GM12878 (cell line): ENCODE data around the gene SSNA1. TPM values are rescaled to one million over a fixed set of nuclear protein-coding genes. Genes with fewer than 3 reads are reported as not detected.
A peak's percentile ranks its signal among the peaks of the same experiment; 100 is the strongest.

Experiments
- ATF7 ChIP-seq: fragments of 450-650 bp; IDR thresholded peaks from 2 replicates; pipeline ENCODE4 v1.6.1; 2016; ENCODE audit warnings: low read depth, mild to moderate bottlenecking
- CREM ChIP-seq: IDR thresholded peaks from 2 replicates; pipeline ENCODE4 v1.6.1; 2014; ENCODE audit warnings: antibody characterized with exemption, low read depth
- E2F4 ChIP-seq: IDR thresholded peaks from 2 replicates; pipeline ENCODE4 v1.6.1; 2012; ENCODE audit warnings: low read depth, low read length, improper control_type of control experiment
- FOS ChIP-seq: IDR thresholded peaks from 3 replicates; pipeline ENCODE4 v1.6.1; 2011; ENCODE audit warnings: borderline replicate concordance; ENCODE audit not compliant: insufficient read length; ENCODE audit errors: extremely low read depth
- HDAC6 ChIP-seq: fragments of 200-600 bp; sonication (generic); IDR thresholded peaks from one replicate; pipeline ENCODE4 v1.8.0; 2017; ENCODE audit warnings: antibody characterized with exemption; ENCODE audit not compliant: unreplicated experiment
- IKZF1 ChIP-seq: fragments of 450-650 bp; conservative IDR thresholded peaks from 2 replicates; pipeline ENCODE4 v1.6.1; 2017; ENCODE audit warnings: antibody characterized with exemption, mild to moderate bottlenecking
- IRF4 ChIP-seq: IDR thresholded peaks from 2 replicates; pipeline ENCODE4 v1.6.1; 2011; ENCODE audit warnings: low read depth, low read length
- KAT2A ChIP-seq: conservative IDR thresholded peaks from 2 replicates; pipeline ENCODE4 v1.6.1; 2011; ENCODE audit warnings: low read depth, low read length; ENCODE audit not compliant: control insufficient read depth
- MYB ChIP-seq: fragments of 150-350 bp; IDR thresholded peaks from 2 replicates; pipeline ENCODE4 v1.6.1; 2014; ENCODE audit warnings: mild to moderate bottlenecking, low read depth, low read length, borderline replicate concordance
- POLR2A ChIP-seq: IDR thresholded peaks from 2 replicates; pipeline ENCODE4 v1.6.1; 2011; ENCODE audit warnings: low read depth, mild to moderate bottlenecking, low read length
- POU2F2 ChIP-seq: IDR thresholded peaks from 3 replicates; pipeline ENCODE4 v1.6.1; 2011; ENCODE audit warnings: low read depth, mild to moderate bottlenecking, low read length, borderline replicate concordance
- RCOR1 ChIP-seq: conservative IDR thresholded peaks from 2 replicates; pipeline ENCODE4 v1.6.1; 2012; ENCODE audit warnings: low read depth, low read length, improper control_type of control experiment
- RELA ChIP-seq: fragments of 450-650 bp; IDR thresholded peaks from 2 replicates; pipeline ENCODE4 v1.8.0; 2014; ENCODE audit warnings: borderline replicate concordance; ENCODE audit not compliant: partially characterized antibody
- RUNX3 ChIP-seq: IDR thresholded peaks from 2 replicates; pipeline ENCODE4 v1.6.1; 2012; ENCODE audit warnings: low read length, inconsistent platforms
- SP1 ChIP-seq: IDR thresholded peaks from one replicate; pipeline ENCODE4 v1.6.1; 2011; ENCODE audit warnings: low read depth, low read length
- YY1 ChIP-seq: IDR thresholded peaks from 2 replicates; pipeline ENCODE4 v1.6.1; 2011; ENCODE audit warnings: low read depth, mild to moderate bottlenecking, low read length
- ZSCAN29 ChIP-seq: fragments of 450-650 bp; IDR thresholded peaks from 2 replicates; pipeline ENCODE4 v1.6.1; 2017; ENCODE audit warnings: mild to moderate bottlenecking, moderate library complexity
- polyA plus RNA-seq, 11 experiments: library from polyadenylated mRNA; depleted of rRNA in 4 of 11; unstranded in 6 of 11; stranded (reverse) in 5 of 11; fragments of >200 nt; fragmentation: Nextera tagmentation in 4 of 11; fragmentation: Illumina TruSeq in 1 of 11; extraction: Ambion mirVana in 4 of 11; extraction: Trizol in 1 of 11; gene quantifications; 1 replicate in 1 of 11; 2 replicates in 10 of 11; pipeline versions ENCODE4 v1.2.1 to v1.2.3, GENCODE V29; 2011 to 2016; ENCODE audit warnings: inconsistent platforms in 2 of 11, missing spikeins in 2 of 11, low read depth in 1 of 11
- total RNA-seq, 4 experiments: library from RNA; depleted of rRNA in 3 of 4; stranded (reverse); fragments of >200 nt in 3 of 4; fragmentation: Illumina TruSeq in 1 of 4; extraction: Trizol in 1 of 4; gene quantifications; 2 replicates each; pipeline versions ENCODE4 v1.2.1 to v1.2.3, GENCODE V29; 2013 to 2021
- TF ChIP-seq, protein P1 (sequence below): fragments of 450-650 bp; IDR thresholded peaks from 2 replicates; pipeline ENCODE4 v1.6.1; 2018; ENCODE audit warnings: mild to moderate bottlenecking, low read depth, moderate library complexity; ENCODE audit not compliant: partially characterized antibody
- TF ChIP-seq, protein P2 (sequence below), 3 experiments: IDR thresholded peaks in 2 of 3; conservative IDR thresholded peaks in 1 of 3; 2 replicates each; pipeline ENCODE4 v1.5.1; 2011; ENCODE audit warnings: low read depth in 3 of 3, low read length in 3 of 3, mild to moderate bottlenecking in 3 of 3, control low read depth in 2 of 3, moderate library complexity in 2 of 3, inconsistent platforms in 1 of 3, mixed read lengths in 1 of 3; ENCODE audit not compliant: control insufficient read depth in 2 of 3, insufficient read depth in 1 of 3; ENCODE audit errors: extremely low read depth in 1 of 3
- TF ChIP-seq, protein P3 (sequence below): IDR thresholded peaks from 2 replicates; pipeline ENCODE4 v1.6.1; 2011; ENCODE audit warnings: borderline replicate concordance, low read depth, mild to moderate bottlenecking, moderate library complexity, mixed read lengths, low read length; ENCODE audit not compliant: insufficient read depth; ENCODE audit errors: extremely low read length

SSNA1 gene
- total and polyA plus RNA-seq, 10 of the 15 experiments (the other 5 are each of a cell fraction or from before 2014, with no cell fraction given) = 0.63 to 139 (median 78.0) TPM

- TF ChIP-seq KAT2A (no peak), POLR2A (peak; percentile 79), E2F4 (no peak), IRF4 (no peak), SP1 (peak; percentile 90), YY1 (peak; percentile 91), RELA (peak; percentile 68), RCOR1 (no peak), ATF7 (no peak), MYB (no peak), FOS (no peak), POU2F2 (peak; percentile 48; the same call in 1 of the 3 replicates), HDAC6 (no peak), CREM (no peak), ZSCAN29 (no peak), IKZF1 (peak; percentile 91), RUNX3 (peak; percentile 81)
- TF ChIP-seq, protein P1, sequence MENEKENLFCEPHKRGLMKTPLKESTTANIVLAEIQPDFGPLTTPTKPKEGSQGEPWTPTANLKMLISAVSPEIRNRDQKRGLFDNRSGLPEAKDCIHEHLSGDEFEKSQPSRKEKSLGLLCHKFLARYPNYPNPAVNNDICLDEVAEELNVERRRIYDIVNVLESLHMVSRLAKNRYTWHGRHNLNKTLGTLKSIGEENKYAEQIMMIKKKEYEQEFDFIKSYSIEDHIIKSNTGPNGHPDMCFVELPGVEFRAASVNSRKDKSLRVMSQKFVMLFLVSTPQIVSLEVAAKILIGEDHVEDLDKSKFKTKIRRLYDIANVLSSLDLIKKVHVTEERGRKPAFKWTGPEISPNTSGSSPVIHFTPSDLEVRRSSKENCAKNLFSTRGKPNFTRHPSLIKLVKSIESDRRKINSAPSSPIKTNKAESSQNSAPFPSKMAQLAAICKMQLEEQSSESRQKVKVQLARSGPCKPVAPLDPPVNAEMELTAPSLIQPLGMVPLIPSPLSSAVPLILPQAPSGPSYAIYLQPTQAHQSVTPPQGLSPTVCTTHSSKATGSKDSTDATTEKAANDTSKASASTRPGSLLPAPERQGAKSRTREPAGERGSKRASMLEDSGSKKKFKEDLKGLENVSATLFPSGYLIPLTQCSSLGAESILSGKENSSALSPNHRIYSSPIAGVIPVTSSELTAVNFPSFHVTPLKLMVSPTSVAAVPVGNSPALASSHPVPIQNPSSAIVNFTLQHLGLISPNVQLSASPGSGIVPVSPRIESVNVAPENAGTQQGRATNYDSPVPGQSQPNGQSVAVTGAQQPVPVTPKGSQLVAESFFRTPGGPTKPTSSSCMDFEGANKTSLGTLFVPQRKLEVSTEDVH = peak; percentile 62
- TF ChIP-seq, protein P2, sequence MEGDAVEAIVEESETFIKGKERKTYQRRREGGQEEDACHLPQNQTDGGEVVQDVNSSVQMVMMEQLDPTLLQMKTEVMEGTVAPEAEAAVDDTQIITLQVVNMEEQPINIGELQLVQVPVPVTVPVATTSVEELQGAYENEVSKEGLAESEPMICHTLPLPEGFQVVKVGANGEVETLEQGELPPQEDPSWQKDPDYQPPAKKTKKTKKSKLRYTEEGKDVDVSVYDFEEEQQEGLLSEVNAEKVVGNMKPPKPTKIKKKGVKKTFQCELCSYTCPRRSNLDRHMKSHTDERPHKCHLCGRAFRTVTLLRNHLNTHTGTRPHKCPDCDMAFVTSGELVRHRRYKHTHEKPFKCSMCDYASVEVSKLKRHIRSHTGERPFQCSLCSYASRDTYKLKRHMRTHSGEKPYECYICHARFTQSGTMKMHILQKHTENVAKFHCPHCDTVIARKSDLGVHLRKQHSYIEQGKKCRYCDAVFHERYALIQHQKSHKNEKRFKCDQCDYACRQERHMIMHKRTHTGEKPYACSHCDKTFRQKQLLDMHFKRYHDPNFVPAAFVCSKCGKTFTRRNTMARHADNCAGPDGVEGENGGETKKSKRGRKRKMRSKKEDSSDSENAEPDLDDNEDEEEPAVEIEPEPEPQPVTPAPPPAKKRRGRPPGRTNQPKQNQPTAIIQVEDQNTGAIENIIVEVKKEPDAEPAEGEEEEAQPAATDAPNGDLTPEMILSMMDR (IDR thresholded peaks at IDR 0.05 in 2 of 3, conservative IDR thresholded peaks at IDR 0.05 in 1 of 3; ENCODE audit: control insufficient read depth in 2 of 3, extremely low read depth in 1 of 3, insufficient read depth in 1 of 3, low read depth in 3 of 3, low read length in 3 of 3) = no peak
- TF ChIP-seq, protein P3, sequence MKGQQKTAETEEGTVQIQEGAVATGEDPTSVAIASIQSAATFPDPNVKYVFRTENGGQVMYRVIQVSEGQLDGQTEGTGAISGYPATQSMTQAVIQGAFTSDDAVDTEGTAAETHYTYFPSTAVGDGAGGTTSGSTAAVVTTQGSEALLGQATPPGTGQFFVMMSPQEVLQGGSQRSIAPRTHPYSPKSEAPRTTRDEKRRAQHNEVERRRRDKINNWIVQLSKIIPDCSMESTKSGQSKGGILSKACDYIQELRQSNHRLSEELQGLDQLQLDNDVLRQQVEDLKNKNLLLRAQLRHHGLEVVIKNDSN = no peak
Measured at GRCh38 chr9:137223078-137223970, 34.8 kb downstream of the SSNA1 start (continued).
